Measurements from ENCODE around the gene LY6G5C. TPM values are rescaled to one million over a fixed set of nuclear protein-coding genes. Genes with fewer than 3 reads are reported as not detected.
A peak's percentile ranks its signal among the peaks of the same experiment; 100 is the strongest.

The LY6G5C gene
- total RNA-seq, 1 donor from 2014 or later = 5.3 TPM

GRCh38 chr6:31663961-31664789 lies 16.7 kb downstream of the LY6G5C start:
- DNase-seq (ENCODE audit: low spot score in 2 of 2) (peak in 1 of 2 donors; percentile 58), FAIRE-seq (no peak)

- FAIRE-seq = no peak
- DNase-seq (ENCODE audit: low spot score in 2 of 2) = no peak
These were observed 17.5 kb downstream of the LY6G5C start for GRCh38 chr6:31663126-31663960.

- FAIRE-seq = no peak
- no peak for DNase-seq (ENCODE audit: low spot score in 2 of 2)
These were observed 18.6 kb downstream of the LY6G5C start for GRCh38 chr6:31662124-31662723.

DNA sequence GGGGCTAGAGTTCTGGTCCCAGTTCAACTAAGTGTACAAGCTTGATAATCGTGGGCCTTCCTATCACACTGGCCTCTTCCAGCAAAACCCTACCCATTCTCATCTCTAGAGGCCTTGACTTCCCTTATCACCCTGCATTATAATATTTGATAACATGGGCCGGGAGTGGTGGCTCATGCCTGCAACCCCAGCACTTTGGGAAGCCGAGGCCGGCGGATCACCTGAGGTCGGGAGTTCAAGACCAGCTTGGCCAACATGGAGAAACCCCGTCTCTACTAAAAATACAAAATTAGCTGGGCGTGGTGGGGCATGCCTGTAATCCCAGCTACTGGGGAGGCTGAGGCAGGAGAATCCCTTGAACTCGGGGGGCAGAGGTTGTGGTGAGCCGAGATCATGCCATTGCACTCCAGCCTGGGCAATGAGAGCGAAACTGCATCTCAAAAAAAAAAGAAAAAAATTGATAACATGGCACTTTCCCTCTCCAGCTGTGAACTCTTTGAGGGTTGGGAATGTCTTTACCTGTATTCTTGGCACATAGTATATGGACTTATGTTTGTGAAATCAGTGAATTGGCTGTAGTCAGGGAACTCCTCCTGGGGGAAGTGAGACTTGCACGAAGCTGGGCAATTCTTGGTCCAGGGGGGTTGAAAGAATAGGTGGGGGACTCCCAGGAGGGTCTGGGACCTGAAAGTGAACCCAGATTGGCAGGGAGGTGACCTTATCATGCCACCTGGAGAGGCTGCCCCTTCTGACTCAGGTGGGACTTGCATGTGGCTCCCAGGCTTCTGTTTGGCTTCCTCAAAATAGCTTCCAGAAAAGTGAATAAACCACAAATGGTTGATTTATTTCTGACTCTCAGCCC lies 19.4 kb downstream of the LY6G5C start:
- FAIRE-seq (no peak), DNase-seq (ENCODE audit: low spot score in 2 of 2) (no peak)

DNA sequence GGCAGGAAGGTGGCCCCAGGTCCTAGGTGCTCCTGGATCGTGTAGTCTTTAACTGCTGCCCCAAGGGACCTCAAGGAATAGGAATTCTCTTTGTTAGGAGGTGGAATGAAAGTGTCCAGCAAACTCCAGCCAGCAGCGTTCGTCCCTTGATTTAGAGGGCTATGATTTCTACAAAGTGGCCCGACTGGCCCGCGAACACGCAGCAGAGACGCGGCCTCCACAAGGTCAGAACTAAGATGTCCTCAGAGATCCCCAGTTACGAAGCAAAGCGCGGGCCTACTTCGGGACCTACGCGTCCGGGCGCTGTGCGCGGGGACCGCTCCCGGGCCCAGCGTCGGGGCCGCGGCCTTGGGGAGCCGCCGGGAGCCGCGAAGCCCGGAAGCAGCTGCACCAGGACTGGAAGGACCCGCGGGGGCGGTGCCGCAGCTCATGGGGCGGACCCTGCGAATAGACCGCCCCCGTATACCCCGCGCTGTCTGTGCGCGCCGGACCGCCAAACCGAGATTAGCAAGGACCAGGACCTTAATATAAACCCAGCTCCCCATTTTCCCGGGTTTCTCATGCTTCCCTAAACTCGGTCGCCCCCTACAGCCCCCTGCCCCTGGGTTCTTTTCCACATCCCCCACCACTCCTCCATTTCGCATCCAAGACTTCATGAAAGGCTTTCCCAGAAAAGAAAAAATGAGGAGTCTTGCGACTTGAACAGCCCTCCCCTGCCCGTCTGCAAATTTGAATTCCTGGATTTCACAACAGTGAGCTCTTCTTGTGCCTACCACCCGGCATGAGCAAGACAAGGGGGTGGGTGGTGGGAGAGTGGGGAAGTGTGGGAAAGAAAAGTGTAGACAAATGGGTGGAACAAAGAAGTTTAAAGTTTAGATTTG lies 20.2 kb downstream of the LY6G5C start, which contains the start of gene C6orf47:
Gene C6orf47, minus strand, starts transcription at position 398 of the 881 bp plus-strand sequence. CDS start 831 bp downstream, outside the sequence.
- FAIRE-seq (no peak), DNase-seq (ENCODE audit: low spot score in 2 of 2) (peak; percentile 75 to 87)

GRCh38 chr6:31659649-31660380 lies 21.1 kb downstream of the LY6G5C start:
- no peak for DNase-seq (ENCODE audit: low spot score in 2 of 2)
- FAIRE-seq = no peak

- no peak for FAIRE-seq
- no peak for DNase-seq (ENCODE audit: low spot score in 2 of 2)
These were observed 21.8 kb downstream of the LY6G5C start for GRCh38 chr6:31658983-31659648.

DNA sequence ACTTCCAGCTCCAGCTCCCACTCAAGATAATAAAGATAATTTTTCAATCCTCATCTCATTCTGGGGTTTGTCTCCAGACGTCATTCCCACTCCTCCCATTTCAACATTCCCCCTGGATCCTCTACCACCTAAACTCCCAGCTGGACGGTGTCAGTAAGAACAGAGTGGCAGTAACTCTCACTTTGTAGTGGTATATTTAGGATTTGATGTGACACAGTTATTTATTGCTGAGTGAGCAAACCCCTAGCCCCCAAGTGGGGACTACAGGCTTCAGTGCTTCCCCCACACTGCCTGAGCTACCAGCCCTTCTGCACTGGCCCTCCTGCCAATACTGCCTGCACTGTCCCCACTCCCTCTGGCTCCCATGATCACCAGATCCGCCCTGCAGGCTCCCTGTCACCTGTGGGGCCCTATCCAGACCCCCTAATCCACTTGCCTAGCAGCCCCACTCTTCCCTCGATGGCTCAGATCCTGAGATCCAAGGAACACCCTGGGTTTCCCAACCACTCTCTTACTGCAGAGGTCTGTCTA lies 22.6 kb downstream of the LY6G5C start:
- DNase-seq (ENCODE audit: low spot score in 2 of 2) (no peak), FAIRE-seq (no peak)

DNA sequence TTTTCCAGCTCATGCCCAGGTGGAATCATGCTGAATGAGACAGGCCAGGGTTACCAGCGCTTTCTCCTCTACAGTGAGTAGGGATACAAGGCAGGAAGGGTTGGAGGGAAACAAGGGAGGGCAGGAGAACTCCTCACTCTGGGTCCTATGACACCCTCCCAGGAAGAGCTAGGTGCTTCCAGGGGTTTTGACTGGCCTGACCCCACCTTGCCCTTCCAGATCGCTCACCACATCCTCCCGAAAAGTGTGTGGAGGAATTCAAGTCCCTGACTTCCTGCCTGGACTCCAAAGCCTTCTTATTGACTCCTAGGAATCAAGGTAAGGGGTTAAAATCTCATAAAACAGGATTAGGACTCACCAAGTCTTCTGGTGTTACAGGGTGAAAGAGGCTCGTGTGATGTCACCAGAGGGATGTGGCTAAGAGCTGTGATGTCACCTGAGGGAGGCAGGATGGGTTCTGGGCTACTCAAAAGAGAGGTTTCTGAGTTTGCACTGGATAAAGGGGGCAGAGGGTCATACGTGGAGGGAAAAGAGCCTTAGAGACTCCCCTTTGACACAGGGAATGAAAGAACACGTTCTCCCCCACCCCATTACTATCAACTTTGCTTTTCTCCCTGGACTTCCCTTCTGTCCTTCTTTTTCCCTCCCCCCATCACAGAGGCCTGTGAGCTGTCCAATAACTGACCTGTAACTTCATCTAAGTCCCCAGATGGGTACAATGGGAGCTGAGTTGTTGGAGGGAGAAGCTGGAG lies 23.3 kb downstream of the LY6G5C start:
- no peak for DNase-seq (ENCODE audit: low spot score in 2 of 2)
- FAIRE-seq = no peak

DNA sequence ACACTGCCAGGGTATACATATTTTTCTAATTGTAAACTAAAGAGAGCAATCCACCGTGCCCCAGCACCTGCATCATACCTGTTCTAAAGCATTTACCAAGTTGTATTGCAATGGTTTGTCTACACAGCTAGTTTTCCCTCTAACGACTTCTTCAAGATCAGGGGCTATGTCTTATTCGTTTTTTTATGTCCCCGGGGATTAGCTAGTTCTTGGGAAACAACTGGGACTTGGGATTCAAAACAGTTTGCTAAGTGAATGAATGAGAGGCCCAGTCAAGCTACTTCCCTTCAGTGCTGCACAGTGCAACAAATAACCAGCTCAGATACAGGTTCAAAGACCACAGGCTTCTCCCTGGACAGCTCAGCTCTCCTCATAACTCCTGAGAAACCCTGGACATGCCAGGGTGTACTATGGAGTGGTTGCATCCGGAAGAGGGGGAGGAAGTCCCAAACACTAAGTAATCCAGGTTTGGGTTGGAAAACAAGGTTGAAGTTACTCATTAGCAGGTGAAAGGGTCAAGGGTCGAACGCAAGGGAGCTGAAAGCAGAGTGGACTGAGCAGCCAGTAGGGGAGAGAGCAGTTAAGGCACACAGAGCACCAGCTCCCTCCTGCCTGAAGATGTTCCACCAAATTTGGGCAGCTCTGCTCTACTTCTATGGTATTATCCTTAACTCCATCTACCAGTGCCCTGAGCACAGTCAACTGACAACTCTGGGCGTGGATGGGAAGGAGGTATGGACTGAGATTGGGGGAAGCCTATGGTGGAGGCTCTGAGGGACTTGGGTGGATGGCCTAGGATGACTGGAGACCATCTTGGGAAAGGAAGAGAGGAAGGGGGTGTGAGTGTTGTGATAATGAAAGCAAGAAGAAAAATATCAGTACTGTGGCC lies 25.3 kb downstream of the LY6G5C start, which contains the start of gene APOM:
Gene APOM, plus strand, starts transcription at position 546 of the 889 bp plus-strand sequence. Its CDS starts 73 bp downstream, at position 619.
- FAIRE-seq (no peak), DNase-seq (ENCODE audit: low spot score in 2 of 2) (no peak)

DNA sequence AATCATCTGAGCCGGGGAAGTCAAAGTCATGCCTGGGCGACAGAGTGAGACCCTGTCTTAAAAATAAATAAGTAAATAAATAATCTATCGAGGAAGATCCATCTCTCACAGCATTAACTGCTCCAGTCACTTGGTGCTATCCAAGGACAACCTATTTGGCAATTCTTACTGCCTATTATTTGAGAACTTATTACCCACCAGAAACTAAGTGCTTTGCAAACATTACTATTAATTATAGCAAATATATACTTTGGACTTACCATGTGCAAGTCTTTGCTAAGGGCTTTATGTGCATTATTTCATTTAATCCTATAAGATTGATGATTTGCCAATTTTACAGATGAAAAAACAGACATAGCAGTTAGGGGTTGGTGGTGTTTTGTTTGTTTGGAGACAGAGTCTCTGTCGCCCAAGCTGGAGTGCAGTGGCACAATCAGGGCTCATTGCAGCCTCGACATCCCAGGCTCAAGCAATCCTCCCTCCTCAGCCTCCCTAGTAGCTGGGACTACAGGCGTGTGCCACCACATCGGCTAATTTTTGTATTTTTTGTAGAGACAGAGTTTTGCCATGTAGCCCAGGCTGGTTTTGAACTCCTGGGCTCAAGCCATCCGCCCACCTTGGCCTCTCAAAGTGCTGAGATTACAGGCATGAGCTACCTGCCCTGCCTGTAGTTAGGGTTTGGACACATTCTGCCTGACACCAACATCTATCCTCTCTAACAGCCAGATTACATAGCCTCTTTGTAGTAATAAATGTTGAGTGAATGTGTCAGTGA lies 26.1 kb downstream of the LY6G5C start:
- no peak for FAIRE-seq
- DNase-seq (ENCODE audit: low spot score in 2 of 2) = no peak

- no peak for FAIRE-seq
These were observed 27.7 kb downstream of the LY6G5C start for GRCh38 chr6:31652925-31653724.

DNA sequence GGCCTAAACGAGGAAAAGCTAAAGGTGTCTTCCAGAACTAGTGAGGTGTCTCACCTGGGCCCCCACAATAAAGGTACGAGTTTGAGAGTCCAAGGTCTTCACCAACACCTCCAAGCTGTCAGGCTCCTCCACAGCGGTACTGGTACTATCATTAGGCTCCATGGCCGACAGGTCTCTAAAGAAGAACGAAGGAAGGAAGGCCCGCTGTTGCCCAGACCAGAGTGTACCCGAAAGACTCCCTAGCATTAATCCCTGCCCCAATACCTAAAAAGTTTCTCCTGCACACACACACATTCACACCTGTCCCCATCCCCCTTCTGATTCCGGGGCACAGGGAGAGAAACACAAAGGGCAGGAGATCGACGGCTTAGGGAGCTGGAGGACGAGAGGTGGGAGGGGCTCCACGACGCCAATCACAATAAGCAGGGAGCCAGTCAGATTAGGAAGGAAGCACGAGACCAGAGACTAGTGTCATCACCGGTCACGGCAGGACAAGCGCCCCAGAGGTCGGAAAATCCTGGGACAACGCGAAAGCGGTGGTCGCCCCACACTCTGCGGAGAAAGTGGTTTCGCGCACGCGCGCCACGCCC lies 29.2 kb downstream of the LY6G5C start:
- peak; percentile 66 to 80 for DNase-seq (ENCODE audit: low spot score in 2 of 2)
- FAIRE-seq = no peak

More at GRCh38 chr6:31652925-31653724, 27.7 kb downstream of the LY6G5C start:
- peak; percentile 88 to 90 for DNase-seq (ENCODE audit: low spot score in 2 of 2)

DNA sequence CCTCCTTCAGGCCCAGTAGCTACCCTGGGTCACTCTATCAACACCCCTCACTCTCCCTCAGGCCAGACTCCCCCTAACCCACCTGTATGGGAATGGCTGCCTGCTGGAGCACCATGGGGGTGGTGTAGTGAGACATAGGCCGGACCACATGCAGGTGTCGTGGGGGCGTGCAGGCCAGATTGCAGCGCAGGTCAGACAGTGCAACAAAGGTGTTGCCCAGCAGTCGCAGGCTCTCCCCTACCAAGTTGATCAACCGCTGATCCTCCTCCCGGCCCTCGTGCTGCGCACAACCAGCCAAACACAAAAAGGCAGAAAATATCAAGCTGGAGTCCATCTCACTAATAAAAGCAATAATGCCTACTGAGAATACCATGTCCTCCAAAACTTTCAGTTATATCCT lies 35.5 kb downstream of the LY6G5C start:
- FAIRE-seq (no peak), DNase-seq (ENCODE audit: low spot score in 2 of 2) (no peak)
